ENCODE results near the gene HSPBAP1.
A peak's percentile ranks its signal among the peaks of the same experiment; 100 is the strongest.
"Not testable (repeated sequence)": the region's sequence is repeated elsewhere in the genome, so short reads cannot be mapped to it uniquely, and the experiment has no call there.

HSPBAP1 gene

DNA sequence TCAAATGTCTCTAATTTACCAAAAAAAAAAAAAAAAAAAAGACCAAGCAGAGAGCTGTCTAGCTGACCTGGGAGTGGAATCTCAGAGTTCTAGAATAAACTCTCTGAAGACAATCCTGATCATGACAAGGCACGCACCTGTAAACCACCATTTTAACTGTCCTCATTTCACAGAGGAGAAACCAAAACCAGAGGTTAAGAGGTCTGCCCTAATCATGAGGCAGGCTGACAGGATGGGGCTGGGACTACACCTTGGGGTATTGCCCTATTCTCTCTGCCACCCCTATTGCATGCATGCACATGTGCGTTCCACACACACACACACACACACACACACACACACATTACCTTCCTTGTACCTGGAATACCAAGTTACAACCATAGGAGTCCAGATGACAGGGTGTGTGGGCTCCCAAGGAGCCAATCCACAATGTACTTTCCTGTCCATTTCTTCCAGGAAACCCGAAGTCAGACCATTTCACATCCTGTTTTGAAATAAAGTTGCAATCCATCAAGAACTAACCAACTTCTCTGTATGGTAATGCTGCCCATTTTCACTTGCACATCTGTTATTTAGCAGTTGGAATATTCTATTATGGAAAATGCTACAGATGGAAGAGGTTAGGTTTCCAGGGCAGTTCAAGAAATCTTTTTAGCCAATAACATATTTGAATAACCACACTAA lies 34.6 kb downstream of the HSPBAP1 start:
- no peak overlapping the region for H3K4me3 ChIP-seq (ENCODE audit: low read depth, low read length)
- DNase-seq (ENCODE audit: low read depth), result peak; percentile 4
- TF ChIP-seq CTCF (IDR thresholded peaks at IDR 0.05; ENCODE audit: insufficient read depth, low read depth, low read length, missing control alignments), result no peak

DNA sequence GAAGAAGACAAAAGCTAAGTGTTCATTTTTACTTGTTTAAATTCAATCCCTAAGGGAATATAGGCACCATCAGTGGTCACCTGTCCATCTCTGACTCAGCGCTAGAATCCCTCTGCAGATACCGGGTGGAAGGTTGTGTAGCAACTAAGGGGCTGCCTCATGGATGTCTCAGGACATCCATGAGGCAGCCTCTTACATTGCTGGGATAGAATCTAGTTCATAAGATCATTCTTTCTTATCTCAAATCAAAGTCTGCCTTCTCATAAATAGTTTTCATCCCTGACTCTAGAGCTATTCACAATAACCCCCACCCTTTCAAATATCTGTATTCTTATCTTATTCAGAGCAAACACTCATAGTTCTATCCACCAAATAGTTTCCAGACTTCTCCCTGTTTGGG lies 38.1 kb downstream of the HSPBAP1 start:
- no peak for DNase-seq (ENCODE audit: low read depth)
- H3K4me3 ChIP-seq (ENCODE audit: low read depth, low read length), result no peak overlapping the region
- no peak for TF ChIP-seq CTCF (IDR thresholded peaks at IDR 0.05; ENCODE audit: insufficient read depth, low read depth, low read length, missing control alignments)

DNA sequence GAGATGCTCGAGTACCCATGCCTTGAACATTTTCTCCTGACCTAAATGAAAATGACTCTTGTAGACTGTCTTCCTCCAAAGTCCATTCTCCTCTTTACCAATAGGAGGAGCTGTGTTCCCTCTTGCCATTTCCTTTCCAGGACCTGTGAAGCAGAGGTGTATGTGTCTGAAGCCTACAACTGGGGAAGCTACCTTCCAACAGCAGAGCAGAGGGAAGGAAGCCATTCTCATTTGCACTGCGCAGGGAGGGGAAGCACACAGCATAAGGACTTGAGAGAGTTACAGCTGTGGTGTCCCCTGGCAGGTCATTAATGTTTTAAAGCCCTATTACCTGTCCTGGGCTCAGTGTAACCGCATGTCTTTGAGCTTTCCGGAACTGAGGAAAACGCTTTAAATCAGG lies 38.7 kb downstream of the HSPBAP1 start:
- TF ChIP-seq CTCF (IDR thresholded peaks at IDR 0.05; ENCODE audit: insufficient read depth, low read depth, low read length, missing control alignments), result peak; percentile 83
- no peak overlapping the region for H3K4me3 ChIP-seq (ENCODE audit: low read depth, low read length)
- peak; percentile 61 for DNase-seq (ENCODE audit: low read depth)

DNA sequence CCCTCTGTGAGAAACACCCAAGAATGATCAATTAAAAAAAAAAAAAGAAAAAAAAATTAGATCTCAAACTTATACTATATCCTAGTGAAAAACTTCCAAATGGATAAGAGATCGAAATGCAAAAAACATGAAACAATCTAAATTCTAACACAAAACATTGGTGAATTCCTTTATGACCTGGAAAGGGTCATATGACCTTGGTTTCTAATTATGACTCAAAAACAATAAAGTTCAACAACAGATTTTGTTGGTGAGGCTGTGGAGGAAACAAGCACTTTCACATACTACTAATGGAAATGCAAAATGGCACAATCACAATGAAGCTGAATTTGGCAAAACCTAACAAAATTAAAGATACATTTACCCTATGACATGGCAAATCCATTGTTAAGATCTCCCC lies 45.3 kb downstream of the HSPBAP1 start:
- no peak for DNase-seq (ENCODE audit: low read depth)
- H3K4me3 ChIP-seq (ENCODE audit: low read depth, low read length), result no peak overlapping the region
- no peak for TF ChIP-seq CTCF (IDR thresholded peaks at IDR 0.05; ENCODE audit: insufficient read depth, low read depth, low read length, missing control alignments)

GRCh38 chr3:122747295-122747694 lies 46.3 kb downstream of the HSPBAP1 start:
- not testable (repeated sequence) for H3K4me3 ChIP-seq (ENCODE audit: low read depth, low read length); DNase-seq (ENCODE audit: low read depth)

- no peak for DNase-seq (ENCODE audit: low read depth)
- TF ChIP-seq CTCF (IDR thresholded peaks at IDR 0.05; ENCODE audit: insufficient read depth, low read depth, low read length, missing control alignments), result no peak
- no peak overlapping the region for H3K4me3 ChIP-seq (ENCODE audit: low read depth, low read length)
These were observed 48.1 kb downstream of the HSPBAP1 start for GRCh38 chr3:122745369-122746021.

GRCh38 chr3:122743581-122744120 lies 50.0 kb downstream of the HSPBAP1 start:
- no peak overlapping the region for H3K4me3 ChIP-seq (ENCODE audit: low read depth, low read length)
- no peak for DNase-seq (ENCODE audit: low read depth)
- TF ChIP-seq CTCF (IDR thresholded peaks at IDR 0.05; ENCODE audit: insufficient read depth, low read depth, low read length, missing control alignments), result no peak
